ENCODE data around the gene RPN1. TPM values are rescaled to one million over a fixed set of nuclear protein-coding genes. Genes with fewer than 3 reads are reported as not detected.
"Not testable (repeated sequence)": the region's sequence is repeated elsewhere in the genome, so short reads cannot be mapped to it uniquely, and the experiment has no call there.

RPN1 gene
- total RNA-seq, result 583 and 745 TPM in 2 replicates

- peak; percentile 90 for DNase-seq (ENCODE audit: low read depth, low spot score)
Observed at GRCh38 chr3:128650096-128651050, at the start of gene RPN1. RPN1 (minus strand) TSS chr3:128650818; CDS start chr3:128650800, 18 bp downstream.

GRCh38 chr3:128698211-128699047 is 47.8 kb upstream of the RPN1 start:
- DNase-seq (ENCODE audit: low read depth, low spot score), result no peak

GRCh38 chr3:128697341-128697740 is 46.7 kb upstream of the RPN1 start:
- no peak for DNase-seq (ENCODE audit: low read depth, low spot score)

GRCh38 chr3:128693696-128694095 is 43.1 kb upstream of the RPN1 start:
- DNase-seq (ENCODE audit: low read depth, low spot score), result no peak

- no peak for DNase-seq (ENCODE audit: low read depth, low spot score)
Observed at GRCh38 chr3:128689060-128689459, 38.4 kb upstream of the RPN1 start.

GRCh38 chr3:128686465-128686864 is 35.8 kb upstream of the RPN1 start:
- DNase-seq (ENCODE audit: low read depth, low spot score), result no peak

GRCh38 chr3:128684986-128685726 is 34.5 kb upstream of the RPN1 start:
- no peak for DNase-seq (ENCODE audit: low read depth, low spot score)

GRCh38 chr3:128683957-128684356 is 33.3 kb upstream of the RPN1 start:
- DNase-seq (ENCODE audit: low read depth, low spot score), result no peak

- DNase-seq (ENCODE audit: low read depth, low spot score), result no peak
Observed at GRCh38 chr3:128681369-128681829, 30.8 kb upstream of the RPN1 start.

GRCh38 chr3:128680603-128681368 is 30.2 kb upstream of the RPN1 start:
- peak; percentile 85 for DNase-seq (ENCODE audit: low read depth, low spot score)

GRCh38 chr3:128679338-128679737 is 28.7 kb upstream of the RPN1 start:
- DNase-seq (ENCODE audit: low read depth, low spot score), result no peak

- not testable (repeated sequence) for DNase-seq (ENCODE audit: low read depth, low spot score)
Observed at GRCh38 chr3:128675802-128676201, 25.2 kb upstream of the RPN1 start.

GRCh38 chr3:128674161-128674784 is 23.7 kb upstream of the RPN1 start:
- no peak for DNase-seq (ENCODE audit: low read depth, low spot score)

- DNase-seq (ENCODE audit: low read depth, low spot score), result no peak
Observed at GRCh38 chr3:128667641-128668040, 17.0 kb upstream of the RPN1 start.

GRCh38 chr3:128665362-128666021 is 14.9 kb upstream of the RPN1 start:
- DNase-seq (ENCODE audit: low read depth, low spot score), result no peak

- no peak for DNase-seq (ENCODE audit: low read depth, low spot score)
Observed at GRCh38 chr3:128663151-128663550, 12.5 kb upstream of the RPN1 start.

- no peak for DNase-seq (ENCODE audit: low read depth, low spot score)
Observed at GRCh38 chr3:128655531-128655930, 4.9 kb upstream of the RPN1 start.

GRCh38 chr3:128653993-128654805 is 3.6 kb upstream of the RPN1 start:
- DNase-seq (ENCODE audit: low read depth, low spot score), result not testable (repeated sequence)
